A549 (cell line): Measurements from ENCODE around the gene MGME1. TPM values are rescaled to one million over a fixed set of nuclear protein-coding genes. Genes with fewer than 3 reads are reported as not detected.

Experiments used
- ATAC-seq, 2 experiments: fragments of 200-7000 bp in 1 of 2; fragments of >200 bp in 1 of 2; cut with Nextera tagmentation in 1 of 2; cut with Tn5 transposase in 1 of 2; 3 replicates each; pipeline versions ENCODE4 v1.8.0 to v1.9.1; 2018 to 2020; ENCODE audit warnings: mild to moderate bottlenecking in 1 of 2, moderate library complexity in 1 of 2
- CTCF ChIA-PET: fragments of 300-600 bp; sonication (Branson Sonifier 250); formaldehyde crosslinking; extraction: SDS; loops from one replicate; lab custom pipeline; 2021; ENCODE audit warnings: antibody characterized with exemption, inconsistent platforms; lab: Yijun Ruan, JAX
- POLR2A ChIA-PET: fragments of 350-600 bp; formaldehyde crosslinking; extraction: SDS; loops from one replicate; lab custom pipeline; 2021; ENCODE audit warnings: antibody characterized with exemption, inconsistent platforms; lab: Yijun Ruan, JAX
- DNase-seq, 2 experiments: peaks; one replicate each; pipeline versions ENCODE4 v3.0.0 to v3.0.0-alpha.2; 2011 to 2016; ENCODE audit warnings: low read depth in 1 of 2, low spot score in 1 of 2
- FAIRE-seq: peaks from 2 replicates; lab custom pipeline; 2011; peaks lifted over from hg19 to GRCh38; lab: Jason Lieb, UNC
- H3K27ac ChIP-seq, 2 experiments: fragments of >200 bp; sonication (Bioruptor Twin); formaldehyde crosslinking; 3 replicates each; pipeline ENCODE4 v1.5.1; 2016 to 2017
- H3K4me1 ChIP-seq: fragments of >200 bp; sonication (Bioruptor Twin); formaldehyde crosslinking; 3 replicates; pipeline ENCODE4 v1.6.1; 2016
- H3K4me2 ChIP-seq: fragments of >200 bp; sonication (Bioruptor Twin); formaldehyde crosslinking; 3 replicates; pipeline ENCODE4 v1.6.1; 2016
- H3K4me3 ChIP-seq: fragments of >200 bp; sonication (Bioruptor Twin); formaldehyde crosslinking; 3 replicates; pipeline ENCODE4 v1.5.1; 2016
- H3K9me3 ChIP-seq: fragments of >200 bp; sonication (Bioruptor Twin); formaldehyde crosslinking; 3 replicates; pipeline ENCODE4 v1.6.1; 2016
- BCL3 ChIP-seq: fragments of >200 bp; sonication (Bioruptor Twin); formaldehyde crosslinking; IDR thresholded peaks from 3 replicates; pipeline ENCODE4 v1.6.1; 2016
- CEBPB ChIP-seq, 2 experiments: fragments of >200 bp in 1 of 2; sonication (Bioruptor Twin) in 1 of 2; formaldehyde crosslinking in 1 of 2; IDR thresholded peaks; 2 replicates each; pipeline ENCODE4 v1.6.1; 2012 to 2016
- CHD4 ChIP-seq: fragments of 200-600 bp; sonication (generic); IDR thresholded peaks from 2 replicates; pipeline ENCODE4 v1.6.1; 2016; ENCODE audit warnings: antibody characterized with exemption, mild to moderate bottlenecking, borderline replicate concordance
- FOSB ChIP-seq: fragments of 250-450 bp; sonication (Bioruptor Pico); IDR thresholded peaks from 2 replicates; pipeline ENCODE4 v1.5.0; 2020; ENCODE audit warnings: mild to moderate bottlenecking, moderate library complexity
- GATA3 ChIP-seq: IDR thresholded peaks from 2 replicates; pipeline ENCODE4 v1.6.1; 2012; ENCODE audit warnings: borderline replicate concordance
- HDAC2 ChIP-seq: fragments of 200-600 bp; sonication (generic); IDR thresholded peaks from 2 replicates; pipeline ENCODE4 v1.6.1; 2016
- HOXA7 ChIP-seq: fragments of 250-450 bp; sonication (Bioruptor Pico); IDR thresholded peaks from 2 replicates; pipeline ENCODE4 v1.5.0; 2020; ENCODE audit warnings: mild to moderate bottlenecking, moderate library complexity
- HOXB13 ChIP-seq: fragments of 250-450 bp; sonication (Bioruptor Pico); IDR thresholded peaks from 2 replicates; pipeline ENCODE4 v1.5.0; 2020; ENCODE audit warnings: low read depth, mild to moderate bottlenecking, moderate library complexity
- HOXB5 ChIP-seq: fragments of 250-450 bp; sonication (Bioruptor Pico); IDR thresholded peaks from 2 replicates; pipeline ENCODE4 v1.5.0; 2020; ENCODE audit warnings: mild to moderate bottlenecking, moderate library complexity
- JUN ChIP-seq, 2 experiments: fragments of >200 bp; sonication (Bioruptor Twin); formaldehyde crosslinking; IDR thresholded peaks; 2 replicates in 1 of 2; 3 replicates in 1 of 2; pipeline ENCODE4 v1.6.1; 2016 to 2017
- JUNB ChIP-seq: fragments of >200 bp; sonication (Bioruptor Twin); formaldehyde crosslinking; IDR thresholded peaks from 2 replicates; pipeline ENCODE4 v1.6.1; 2016
- KDM5A ChIP-seq: fragments of 200-600 bp; sonication (generic); IDR thresholded peaks from 2 replicates; pipeline ENCODE4 v1.6.1; 2016; ENCODE audit warnings: antibody characterized with exemption, mild to moderate bottlenecking
- MAFK ChIP-seq: fragments of 450-650 bp; IDR thresholded peaks from 2 replicates; pipeline ENCODE4 v1.6.1; 2014; ENCODE audit not compliant: partially characterized antibody
- MYC ChIP-seq: IDR thresholded peaks from 2 replicates; pipeline ENCODE4 v1.6.1; 2012; ENCODE audit warnings: mild to moderate bottlenecking, inconsistent platforms, low read length, improper control_type of control experiment, borderline replicate concordance
- POLR2A ChIP-seq: IDR thresholded peaks from 2 replicates; pipeline ENCODE4 v1.6.1; 2012; ENCODE audit warnings: mild to moderate bottlenecking, low read length
- RAD21 ChIP-seq, 2 experiments: fragments of >200 bp in 1 of 2; sonication (Bioruptor Twin) in 1 of 2; formaldehyde crosslinking in 1 of 2; IDR thresholded peaks in 1 of 2; conservative IDR thresholded peaks in 1 of 2; 2 replicates in 1 of 2; 3 replicates in 1 of 2; pipeline ENCODE4 v1.6.1; 2012 to 2018; ENCODE audit warnings: inconsistent platforms in 1 of 2
- RARB ChIP-seq: fragments of 250-450 bp; sonication (Bioruptor Pico); IDR thresholded peaks from 2 replicates; pipeline ENCODE4 v1.8.0; 2021; ENCODE audit warnings: mild to moderate bottlenecking, moderate library complexity
- RCOR1 ChIP-seq: fragments of 150-350 bp; IDR thresholded peaks from 2 replicates; pipeline ENCODE4 v1.6.1; 2014; ENCODE audit warnings: antibody characterized with exemption, low read length, low read depth
- TFCP2L1 ChIP-seq: fragments of 250-450 bp; sonication (Bioruptor Pico); IDR thresholded peaks from 2 replicates; pipeline ENCODE4 v1.5.0; 2021; ENCODE audit warnings: mild to moderate bottlenecking
- ZNF302 ChIP-seq: fragments of 250-450 bp; sonication (Bioruptor Pico); IDR thresholded peaks from 2 replicates; pipeline ENCODE4 v1.9.0; 2021; ENCODE audit warnings: inconsistent platforms, mild to moderate bottlenecking, moderate library complexity
- WGBS: methylation state at CpG from one replicate; pipeline ENCODE4 v1.1.6; 2017; ENCODE audit errors: missing lambda C conversion rate; 5-methylcytosine and 5-hydroxymethylcytosine counted together
- polyA plus RNA-seq, 4 experiments: library from polyadenylated mRNA; depleted of rRNA in 3 of 4; stranded (reverse); fragments of >200 nt; fragmentation: RNase III in 1 of 4; extraction: RNeasy Plus Mini Kit Qiagen cat#74134 plus additional on column Dnase treatment in 1 of 4; gene quantifications; 2 replicates in 3 of 4; 3 replicates in 1 of 4; pipeline ENCODE4 v1.2.3, GENCODE V29; 2011 to 2017
- TF ChIP-seq, protein P1 (sequence below): fragments of 450-650 bp; IDR thresholded peaks from 2 replicates; pipeline ENCODE4 v1.6.1; 2014; ENCODE audit warnings: antibody characterized with exemption
- TF ChIP-seq, protein P2 (sequence below): fragments of 250-450 bp; sonication (Bioruptor Pico); IDR thresholded peaks from 2 replicates; pipeline ENCODE4 v1.5.0; 2021; ENCODE audit warnings: mild to moderate bottlenecking, moderate library complexity, borderline replicate concordance
- TF ChIP-seq, protein P3 (sequence below): fragments of 250-450 bp; sonication (Bioruptor Pico); IDR thresholded peaks from 2 replicates; pipeline ENCODE4 v1.5.0; 2020; ENCODE audit warnings: low read depth, mild to moderate bottlenecking, moderate library complexity

MGME1 gene
- polyA plus RNA-seq, 2 of the 4 experiments (the other 2 are of a cell fraction): 46.6 to 47.9 TPM

DNA sequence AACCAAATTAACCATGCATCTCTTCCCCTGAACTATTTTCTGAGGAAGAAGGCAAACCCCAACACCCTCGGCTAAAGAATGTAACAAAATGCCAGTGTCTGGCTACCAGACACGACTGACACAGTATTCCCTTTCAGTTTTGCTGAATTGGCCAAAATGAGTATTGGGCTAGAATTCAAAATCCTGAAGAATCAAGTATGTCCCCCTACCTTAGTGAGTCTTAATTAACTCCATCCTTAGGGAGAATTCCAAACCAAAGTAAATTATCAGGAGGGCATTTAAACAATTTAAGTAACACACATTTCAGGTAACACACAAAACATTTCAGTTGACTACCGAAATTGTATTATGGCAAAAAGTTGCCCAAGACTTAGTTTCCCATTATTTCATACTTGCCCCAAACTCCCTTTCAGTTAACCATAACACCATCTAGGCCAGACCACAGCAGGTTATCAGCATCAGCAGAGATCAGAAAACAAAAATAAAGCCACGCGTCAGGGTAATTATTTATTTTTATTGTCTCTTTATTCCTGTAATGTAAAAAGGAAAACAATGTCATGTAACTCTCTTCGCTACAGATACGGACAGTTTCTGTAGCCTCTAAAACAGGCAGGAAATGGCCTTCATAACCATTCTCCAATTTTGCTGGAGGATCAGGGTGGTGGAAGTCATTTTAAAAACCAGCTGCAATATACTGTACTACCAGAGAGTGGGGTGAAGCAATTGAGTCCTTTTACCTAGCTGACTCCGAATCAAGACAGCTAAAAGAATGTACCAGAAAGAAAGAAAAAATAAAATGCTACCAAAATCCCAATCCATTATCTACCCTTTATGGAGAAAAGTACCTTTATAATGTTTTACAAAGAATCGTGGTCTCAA lies 2.1 kb upstream of the MGME1 start:
- Histone ChIP-seq H3K4me2 (peak overlapping the region; percentile 87), H3K4me3 (peak overlapping the region; percentile 79), H3K4me1 (peaks cover 56% of the 10 kb centered on the region), H3K9me3 (no peaks in the 10 kb centered on the region), H3K27ac (peak overlapping the region; percentile 96 to 97)
- peak; percentile 47 to 64 for DNase-seq
- 5% methylated on average over 9 of the region's 9 CpGs for WGBS
- CTCF ChIA-PET: interaction anchor here (0.8 to 1.8 kb wide), 4 partner anchors 9 to 287 kb away, joined by 3 to 9 read pairs (median 5); no protein-coding TSS in a partner anchor
- POLR2A ChIA-PET: interaction anchor here (0.7 to 1.2 kb wide), 2 partner anchors 201 to 436 kb away, joined by 3 read pairs; no protein-coding TSS in a partner anchor
- FAIRE-seq: no peak
- TF ChIP-seq HOXA7 (CRISPR knock-in tag): 0 out of 2 replicates have a peak, but pooled peaks have one; percentile 44
- peak; percentile 94 for TF ChIP-seq MAFK
- TF ChIP-seq RCOR1: no peak
- no peak for TF ChIP-seq GATA3
- no peak for TF ChIP-seq RARB
- TF ChIP-seq CEBPB (IDR thresholded peaks at IDR 0.05): peak in 1 of 2 experiments; percentile 29; a peak in 1 of 4 replicates
- TF ChIP-seq MYC: no peak
- 0 out of 2 replicates have a peak, but pooled peaks have one; percentile 28 for TF ChIP-seq TFCP2L1 (CRISPR knock-in tag)
- 0 out of 2 replicates have a peak, but pooled peaks have one; percentile 47 for TF ChIP-seq FOSB (CRISPR knock-in tag)
- ATAC-seq: no peak; a peak in 1 of 6 replicates

DNA sequence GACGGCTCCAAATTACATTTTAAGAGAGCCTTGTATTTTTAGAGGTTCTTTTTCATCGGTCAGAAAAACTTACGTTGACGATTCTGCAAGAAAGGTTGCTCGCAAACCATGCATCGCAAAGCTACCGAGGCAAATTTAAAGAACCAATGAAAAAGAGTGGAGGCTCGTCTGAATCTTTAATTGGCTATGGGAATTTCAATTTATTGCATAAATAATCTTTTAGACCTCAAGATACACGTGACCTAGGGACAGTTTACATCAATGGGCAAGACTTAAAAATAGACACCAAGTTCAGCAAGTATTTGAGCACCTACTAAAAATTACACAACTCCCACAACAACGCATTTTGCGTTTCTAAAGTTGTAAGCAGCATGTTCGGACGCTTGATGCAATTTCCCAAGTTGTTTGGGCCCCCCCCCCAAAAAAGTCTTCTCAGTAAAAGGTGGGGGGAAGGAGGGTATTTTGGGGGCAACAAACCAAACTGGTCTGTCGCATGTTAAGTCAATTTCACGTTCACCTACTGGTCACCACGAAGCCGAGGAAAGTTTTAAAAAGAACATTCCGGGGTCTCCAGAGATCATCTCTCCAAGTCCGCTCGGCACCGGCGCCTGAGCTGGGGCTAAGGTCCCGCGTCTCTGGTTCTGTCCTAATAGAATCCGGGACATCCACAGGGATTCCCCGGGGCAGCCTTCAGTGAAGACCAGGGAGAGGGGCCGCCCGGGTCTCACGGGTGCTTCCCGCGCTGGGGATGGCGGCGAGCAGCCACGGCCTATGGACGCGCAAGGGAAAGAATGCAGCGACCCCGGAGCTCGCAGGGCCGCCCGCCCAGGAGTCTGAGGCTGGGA lies 1.1 kb upstream of the MGME1 start:
- ATAC-seq: peak; percentile 0 to 25; a peak in 4 of 6 replicates
- Histone ChIP-seq H3K9me3 (no peaks in the 10 kb centered on the region), H3K4me3 (peak overlapping the region; percentile 79), H3K4me1 (peaks cover 57% of the 10 kb centered on the region), H3K27ac (peak overlapping the region; percentile 96 to 97), H3K4me2 (peak overlapping the region; percentile 87)
- POLR2A ChIA-PET: interaction anchor here (1.0 to 1.6 kb wide), 3 partner anchors 285 to 437 kb away, joined by 3 to 6 read pairs (median 5); partner anchors contain the start of genes DSTN and RRBP1
- no peak for FAIRE-seq
- CTCF ChIA-PET: interaction anchor here (0.9 to 2.2 kb wide), 4 partner anchors 10 to 32 kb away, joined by 3 to 9 read pairs (median 4); no protein-coding TSS in a partner anchor
- DNase-seq: peak in 1 of 2 experiments; percentile 43
- WGBS: 1% methylated on average over 40 of the region's 41 CpGs
- TF ChIP-seq, protein P1, sequence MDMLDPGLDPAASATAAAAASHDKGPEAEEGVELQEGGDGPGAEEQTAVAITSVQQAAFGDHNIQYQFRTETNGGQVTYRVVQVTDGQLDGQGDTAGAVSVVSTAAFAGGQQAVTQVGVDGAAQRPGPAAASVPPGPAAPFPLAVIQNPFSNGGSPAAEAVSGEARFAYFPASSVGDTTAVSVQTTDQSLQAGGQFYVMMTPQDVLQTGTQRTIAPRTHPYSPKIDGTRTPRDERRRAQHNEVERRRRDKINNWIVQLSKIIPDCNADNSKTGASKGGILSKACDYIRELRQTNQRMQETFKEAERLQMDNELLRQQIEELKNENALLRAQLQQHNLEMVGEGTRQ: peak; percentile 51
- TF ChIP-seq KDM5A (no peak), HOXB13 (CRISPR knock-in tag) (0 out of 2 replicates have a peak, but pooled peaks have one; percentile 34), FOSB (CRISPR knock-in tag) (no peak), HDAC2 (no peak)

- Histone ChIP-seq H3K4me1 (peaks cover 51% of the 10 kb centered on the region), H3K27ac (peak overlapping the region; percentile 96 to 97), H3K9me3 (no peaks in the 10 kb centered on the region), H3K4me3 (peak overlapping the region; percentile 79), H3K4me2 (peak overlapping the region; percentile 88)
- ChIA-PET POLR2A (interaction anchor here (0.6 to 1.6 kb wide), 2 partner anchors 18 to 400 kb away, joined by 3 to 5 read pairs; partner anchors contain the start of gene DSTN), CTCF (interaction anchor here (0.7 to 2.2 kb wide), 6 partner anchors 11 to 307 kb away, joined by 3 to 8 read pairs (median 4); no protein-coding TSS in a partner anchor)
- ATAC-seq (peak; percentile 40 to 62), DNase-seq (peak; percentile 59 to 70), FAIRE-seq (no peak)
- 1% methylated on average over 28 of the region's 28 CpGs for whole genome bisulfite sequencing
- TF ChIP-seq FOSB (CRISPR knock-in tag) (peak; percentile 58; the same call in 1 of the 2 replicates), JUNB (no peak), HOXB5 (CRISPR knock-in tag) (0 out of 2 replicates have a peak, but pooled peaks have one; percentile 35), RAD21 (conservative IDR thresholded peaks at IDR 0.05 in 1 of 2, IDR thresholded peaks at IDR 0.05 in 1 of 2) (no peak), POLR2A (0 out of 2 replicates have a peak, but pooled peaks have one; percentile 21), KDM5A (peak; percentile 56), TFCP2L1 (CRISPR knock-in tag) (0 out of 2 replicates have a peak, but pooled peaks have one; percentile 8), BCL3 (0 out of 3 replicates have a peak, but pooled peaks have one; percentile 3), JUN (IDR thresholded peaks at IDR 0.05) (no peak), CHD4 (no peak), RARB (no peak), ZNF302 (CRISPR knock-in tag) (no peak)
- TF ChIP-seq, protein P2, sequence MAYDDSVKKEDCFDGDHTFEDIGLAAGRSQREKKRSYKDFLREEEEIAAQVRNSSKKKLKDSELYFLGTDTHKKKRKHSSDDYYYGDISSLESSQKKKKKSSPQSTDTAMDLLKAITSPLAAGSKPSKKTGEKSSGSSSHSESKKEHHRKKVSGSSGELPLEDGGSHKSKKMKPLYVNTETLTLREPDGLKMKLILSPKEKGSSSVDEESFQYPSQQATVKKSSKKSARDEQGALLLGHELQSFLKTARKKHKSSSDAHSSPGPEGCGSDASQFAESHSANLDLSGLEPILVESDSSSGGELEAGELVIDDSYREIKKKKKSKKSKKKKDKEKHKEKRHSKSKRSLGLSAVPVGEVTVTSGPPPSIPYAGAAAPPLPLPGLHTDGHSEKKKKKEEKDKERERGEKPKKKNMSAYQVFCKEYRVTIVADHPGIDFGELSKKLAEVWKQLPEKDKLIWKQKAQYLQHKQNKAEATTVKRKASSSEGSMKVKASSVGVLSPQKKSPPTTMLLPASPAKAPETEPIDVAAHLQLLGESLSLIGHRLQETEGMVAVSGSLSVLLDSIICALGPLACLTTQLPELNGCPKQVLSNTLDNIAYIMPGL (CRISPR knock-in tag): no peak
- TF ChIP-seq, protein P3, sequence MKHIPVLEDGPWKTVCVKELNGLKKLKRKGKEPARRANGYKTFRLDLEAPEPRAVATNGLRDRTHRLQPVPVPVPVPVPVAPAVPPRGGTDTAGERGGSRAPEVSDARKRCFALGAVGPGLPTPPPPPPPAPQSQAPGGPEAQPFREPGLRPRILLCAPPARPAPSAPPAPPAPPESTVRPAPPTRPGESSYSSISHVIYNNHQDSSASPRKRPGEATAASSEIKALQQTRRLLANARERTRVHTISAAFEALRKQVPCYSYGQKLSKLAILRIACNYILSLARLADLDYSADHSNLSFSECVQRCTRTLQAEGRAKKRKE (CRISPR knock-in tag): peak; percentile 45; the same call in 1 of the 2 replicates
Observed at GRCh38 chr20:17969278-17969883, 563 bp downstream of the MGME1 start.
